Measurements from ENCODE around the gene ADIPOR1.
"Not testable (repeated sequence)": the region's sequence is repeated elsewhere in the genome, so short reads cannot be mapped to it uniquely, and the experiment has no call there.

ADIPOR1 gene, protein sequence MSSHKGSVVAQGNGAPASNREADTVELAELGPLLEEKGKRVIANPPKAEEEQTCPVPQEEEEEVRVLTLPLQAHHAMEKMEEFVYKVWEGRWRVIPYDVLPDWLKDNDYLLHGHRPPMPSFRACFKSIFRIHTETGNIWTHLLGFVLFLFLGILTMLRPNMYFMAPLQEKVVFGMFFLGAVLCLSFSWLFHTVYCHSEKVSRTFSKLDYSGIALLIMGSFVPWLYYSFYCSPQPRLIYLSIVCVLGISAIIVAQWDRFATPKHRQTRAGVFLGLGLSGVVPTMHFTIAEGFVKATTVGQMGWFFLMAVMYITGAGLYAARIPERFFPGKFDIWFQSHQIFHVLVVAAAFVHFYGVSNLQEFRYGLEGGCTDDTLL

GRCh38 chr1:202957733-202958543, at the start of gene ADIPOR1:
TSS of gene ADIPOR1 (minus strand) at chr1:202958312. CDS start at chr1:202951070, 7,242 bp downstream.
- DNase-seq = peak; percentile 62 to 73

- peak; percentile 85 for DNase-seq
These were observed 49.1 kb upstream of the ADIPOR1 start, which contains the start of gene TMEM183A for GRCh38 chr1:203006948-203007871. TSS of gene TMEM183A (plus strand) at chr1:203007374. CDS start at chr1:203007466, 92 bp downstream.

GRCh38 chr1:203005395-203006142, 47.5 kb upstream of the ADIPOR1 start:
- not testable (repeated sequence) for DNase-seq

- no peak for DNase-seq
These were observed 44.8 kb upstream of the ADIPOR1 start for GRCh38 chr1:203002951-203003350.

- DNase-seq = no peak
These were observed 43.9 kb upstream of the ADIPOR1 start for GRCh38 chr1:203001986-203002385.

- no peak for DNase-seq
These were observed 42.3 kb upstream of the ADIPOR1 start for GRCh38 chr1:203000217-203000944.

DNA sequence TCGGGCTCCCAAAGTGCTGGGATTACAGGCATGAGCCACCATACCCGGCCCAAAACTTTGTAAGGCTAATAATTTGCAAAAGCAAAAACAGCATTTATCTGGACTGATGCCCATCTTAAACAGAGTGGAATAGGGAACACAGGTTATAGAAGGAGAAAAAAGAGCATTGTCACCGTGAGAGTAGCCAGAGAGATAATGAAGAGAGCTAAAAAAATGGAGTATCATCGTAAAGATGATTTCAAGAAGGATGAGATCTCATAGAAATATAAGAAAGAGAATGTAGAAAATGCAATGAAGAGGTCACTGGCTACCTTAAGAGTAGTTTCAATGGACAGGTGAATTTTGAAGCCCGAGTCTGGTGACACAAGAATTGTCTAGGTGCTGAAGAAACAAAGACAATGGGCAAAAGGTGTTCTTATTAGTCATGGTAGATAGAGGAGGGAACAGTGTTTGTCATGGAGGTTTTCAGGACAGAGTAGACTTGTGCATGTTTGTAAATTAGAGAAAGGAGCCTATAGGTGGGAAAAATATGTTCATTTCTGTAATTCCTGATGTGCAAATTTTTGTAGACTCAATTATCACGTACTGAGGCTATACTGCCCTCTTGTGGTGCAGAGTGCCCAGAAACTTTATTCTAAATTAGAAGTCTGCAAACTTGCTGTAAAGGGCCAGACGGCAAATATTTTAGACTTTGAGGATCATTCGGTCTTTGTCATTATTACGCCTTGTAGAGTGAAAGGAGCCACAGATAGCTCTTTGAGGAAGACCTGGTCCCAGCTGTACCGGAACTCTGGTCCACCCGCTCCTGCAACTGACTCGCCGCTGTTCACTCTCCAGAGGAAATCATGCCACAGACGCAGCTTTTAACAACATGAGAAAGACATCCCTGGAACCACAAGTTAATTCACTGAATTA, 41.0 kb upstream of the ADIPOR1 start:
- DNase-seq = peak in 1 of 2 donors; percentile 75

- no peak for DNase-seq
These were observed 36.6 kb upstream of the ADIPOR1 start for GRCh38 chr1:202994756-202995155.

DNA sequence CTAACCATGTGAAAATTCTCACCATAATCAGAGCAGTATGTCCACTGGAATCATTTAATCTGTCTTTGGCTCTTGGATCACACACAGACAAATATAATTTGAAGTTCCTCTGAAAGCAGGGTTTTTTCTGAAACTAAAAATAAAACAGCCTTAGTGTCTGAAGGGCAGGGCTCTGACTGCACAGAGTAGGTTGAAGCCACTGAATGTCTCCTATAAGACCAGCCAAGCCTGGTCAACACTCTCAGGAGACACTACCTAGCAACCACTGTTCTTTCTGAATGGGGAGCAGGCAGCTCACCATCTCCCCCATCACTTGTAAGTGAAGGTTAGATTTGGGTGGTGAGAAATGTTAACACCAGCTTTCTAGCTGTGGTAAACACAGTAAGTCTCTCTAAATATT, 33.0 kb upstream of the ADIPOR1 start:
- no peak for DNase-seq

GRCh38 chr1:202989879-202990278, 31.8 kb upstream of the ADIPOR1 start:
- DNase-seq = no peak

- no peak for DNase-seq
These were observed 29.9 kb upstream of the ADIPOR1 start for GRCh38 chr1:202987922-202988583.

DNA sequence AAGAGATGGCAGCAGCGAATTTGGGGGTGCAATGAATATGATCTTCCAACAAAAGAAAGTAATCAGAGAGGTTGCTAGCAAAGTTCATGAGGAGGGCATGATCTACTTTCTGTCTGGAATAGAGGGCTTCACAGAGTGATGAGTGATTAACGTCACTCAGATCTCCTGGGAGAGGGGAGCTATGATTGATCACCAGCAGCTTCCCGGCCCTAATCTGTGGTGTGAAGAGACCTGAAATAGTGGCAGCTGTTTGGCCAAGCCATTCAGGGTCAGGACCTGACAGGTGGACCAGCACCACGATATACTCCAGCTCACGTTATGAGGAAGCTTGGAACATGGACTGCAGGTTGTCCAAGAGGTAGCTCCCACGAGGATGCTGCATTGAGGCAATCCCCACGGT, 29.1 kb upstream of the ADIPOR1 start:
- no peak for DNase-seq

- DNase-seq = not testable (repeated sequence)
These were observed 28.0 kb upstream of the ADIPOR1 start for GRCh38 chr1:202986120-202986519.

DNA sequence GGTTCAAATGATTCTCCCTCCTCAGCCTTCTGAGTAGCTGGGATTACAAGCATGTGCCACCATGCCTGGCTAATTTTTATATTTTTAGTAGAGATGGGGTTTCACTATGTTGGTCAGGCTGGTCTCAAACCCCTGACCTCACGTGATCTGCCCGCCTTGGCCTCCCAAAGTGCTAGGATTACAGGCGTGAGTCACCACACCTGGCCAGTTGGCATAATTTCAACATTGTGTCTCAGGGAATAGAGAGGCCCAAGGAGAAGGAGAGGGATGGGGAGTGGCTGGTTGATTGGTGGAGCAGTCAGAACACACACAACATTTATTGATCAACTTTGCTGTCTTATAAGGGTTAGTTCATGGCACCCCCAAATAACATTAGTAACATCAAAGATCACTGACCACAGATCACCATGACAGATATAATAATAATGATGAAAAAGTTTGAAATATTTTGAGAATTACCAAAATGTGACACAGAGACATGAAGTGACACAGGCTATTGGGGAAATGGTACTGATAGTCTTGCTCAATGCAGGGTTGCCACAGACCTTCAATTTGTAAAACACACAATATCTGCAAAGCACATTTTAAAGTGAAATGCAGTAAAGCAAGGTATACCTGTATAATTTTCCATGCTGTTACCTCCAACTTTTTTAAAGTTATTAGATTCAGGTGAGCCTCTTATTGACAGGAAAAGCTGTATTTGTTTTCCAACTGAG, 24.8 kb upstream of the ADIPOR1 start:
- DNase-seq = no peak

GRCh38 chr1:202981939-202982338, 23.8 kb upstream of the ADIPOR1 start:
- DNase-seq = no peak

- no peak for DNase-seq
These were observed 21.3 kb upstream of the ADIPOR1 start for GRCh38 chr1:202979459-202979858.

GRCh38 chr1:202976633-202977032, 18.5 kb upstream of the ADIPOR1 start:
- DNase-seq = no peak

GRCh38 chr1:202974856-202975255, 16.7 kb upstream of the ADIPOR1 start:
- no peak for DNase-seq

DNA sequence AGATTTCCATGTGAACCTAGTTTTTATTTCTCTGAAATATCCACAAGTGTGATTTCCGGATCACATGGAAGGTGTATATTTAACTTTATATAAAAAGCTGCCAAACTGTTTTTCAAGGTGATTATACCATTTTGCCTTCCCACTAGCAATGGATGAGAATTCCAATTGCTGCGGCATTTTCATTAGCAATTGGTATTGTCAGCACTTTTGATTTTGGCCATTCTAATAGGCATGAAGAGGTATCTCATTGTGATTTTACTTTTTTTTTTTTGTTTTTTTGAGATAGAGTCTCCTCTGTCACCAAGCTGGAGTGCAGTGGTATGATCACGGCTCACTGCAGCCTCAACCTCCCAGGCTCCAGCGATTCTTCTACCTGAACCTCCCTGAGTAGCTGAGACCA, 13.9 kb upstream of the ADIPOR1 start:
- no peak for DNase-seq
